Nephron progenitor cell (in vitro differentiated cells): ENCODE results near the gene CCDC177.
A peak's percentile ranks its signal among the peaks of the same experiment; 100 is the strongest.

Experiments used
- DNase-seq: peaks from one replicate; pipeline ENCODE4 v3.0.0; 2021
- H3K27ac Mint-ChIP-seq: 2 replicates; pipeline ENCODE4 v1.8.0; 2021; ENCODE audit warnings: mild to moderate bottlenecking, moderate library complexity, mixed read lengths
- H3K27me3 Mint-ChIP-seq: 2 replicates; pipeline ENCODE4 v1.8.0; 2021; ENCODE audit warnings: mild to moderate bottlenecking, low read depth, mixed read lengths; ENCODE audit not compliant: poor library complexity
- H3K36me3 Mint-ChIP-seq: 2 replicates; pipeline ENCODE4 v1.8.0; 2021; ENCODE audit warnings: low read depth, mixed read lengths
- H3K4me1 Mint-ChIP-seq: 2 replicates; pipeline ENCODE4 v1.8.0; 2021; ENCODE audit warnings: mixed read lengths
- H3K4me3 Mint-ChIP-seq: 2 replicates; pipeline ENCODE4 v1.8.0; 2021; ENCODE audit warnings: mild to moderate bottlenecking, moderate library complexity, mixed read lengths
- H3K9me3 Mint-ChIP-seq: 2 replicates; pipeline ENCODE4 v1.8.0; 2021; ENCODE audit warnings: mild to moderate bottlenecking, moderate library complexity, mixed read lengths
- TF ChIP-seq, protein P1 (sequence below): fragments of 200-600 bp; sonication (generic); IDR thresholded peaks from 2 replicates; pipeline ENCODE4 v1.5.0; 2021; ENCODE audit warnings: antibody characterized with exemption

Gene CCDC177

GRCh38 chr14:69574263-69574953, at the start of gene CCDC177:
TSS of gene CCDC177 (minus strand) at chr14:69574871. CDS start at chr14:69573622, 1,249 bp downstream.
- Mint-ChIP-seq H3K27ac (no peak within 1 kb of the TSS), H3K27me3 (peaks cover 37% of the 10 kb centered on the region), H3K4me3 (peak within 1 kb of the TSS; percentile 87), H3K9me3 (peaks cover 3% of the 10 kb centered on the region), H3K36me3 (peaks cover 23% of the 10 kb centered on the region), H3K4me1 (peaks cover 42% of the 10 kb centered on the region)
- TF ChIP-seq, protein P1, sequence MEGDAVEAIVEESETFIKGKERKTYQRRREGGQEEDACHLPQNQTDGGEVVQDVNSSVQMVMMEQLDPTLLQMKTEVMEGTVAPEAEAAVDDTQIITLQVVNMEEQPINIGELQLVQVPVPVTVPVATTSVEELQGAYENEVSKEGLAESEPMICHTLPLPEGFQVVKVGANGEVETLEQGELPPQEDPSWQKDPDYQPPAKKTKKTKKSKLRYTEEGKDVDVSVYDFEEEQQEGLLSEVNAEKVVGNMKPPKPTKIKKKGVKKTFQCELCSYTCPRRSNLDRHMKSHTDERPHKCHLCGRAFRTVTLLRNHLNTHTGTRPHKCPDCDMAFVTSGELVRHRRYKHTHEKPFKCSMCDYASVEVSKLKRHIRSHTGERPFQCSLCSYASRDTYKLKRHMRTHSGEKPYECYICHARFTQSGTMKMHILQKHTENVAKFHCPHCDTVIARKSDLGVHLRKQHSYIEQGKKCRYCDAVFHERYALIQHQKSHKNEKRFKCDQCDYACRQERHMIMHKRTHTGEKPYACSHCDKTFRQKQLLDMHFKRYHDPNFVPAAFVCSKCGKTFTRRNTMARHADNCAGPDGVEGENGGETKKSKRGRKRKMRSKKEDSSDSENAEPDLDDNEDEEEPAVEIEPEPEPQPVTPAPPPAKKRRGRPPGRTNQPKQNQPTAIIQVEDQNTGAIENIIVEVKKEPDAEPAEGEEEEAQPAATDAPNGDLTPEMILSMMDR, result peak; percentile 96
- peak; percentile 83 for DNase-seq

DNA sequence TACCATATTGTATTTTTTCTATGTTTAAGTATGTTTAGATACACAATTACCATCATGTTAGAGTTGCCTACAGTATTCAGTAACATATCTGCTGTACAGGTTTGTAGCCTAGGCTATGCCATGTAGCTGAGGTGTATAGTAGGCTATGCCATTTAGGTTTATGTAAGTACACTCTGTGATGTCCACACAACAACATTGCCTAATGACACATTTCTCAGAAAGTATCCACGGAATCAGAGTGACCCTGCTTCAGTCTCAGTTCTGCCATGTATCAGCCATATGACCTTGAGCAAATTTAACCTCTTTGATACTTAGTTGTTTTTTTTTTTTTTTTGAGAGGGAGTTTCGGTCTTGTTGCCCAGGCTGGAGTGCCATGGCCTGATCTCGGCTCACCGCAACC, 49.5 kb upstream of the CCDC177 start:
- H3K36me3 Mint-ChIP-seq, result no peaks in the 10 kb centered on the region
- H3K27ac Mint-ChIP-seq, result no peak overlapping the region
- no peaks in the 10 kb centered on the region for H3K9me3 Mint-ChIP-seq
- H3K4me3 Mint-ChIP-seq, result no peak overlapping the region
- TF ChIP-seq, protein P1, result no peak
- H3K4me1 Mint-ChIP-seq, result peaks cover 38% of the 10 kb centered on the region
- DNase-seq, result no peak
- peaks cover 7% of the 10 kb centered on the region for H3K27me3 Mint-ChIP-seq

DNA sequence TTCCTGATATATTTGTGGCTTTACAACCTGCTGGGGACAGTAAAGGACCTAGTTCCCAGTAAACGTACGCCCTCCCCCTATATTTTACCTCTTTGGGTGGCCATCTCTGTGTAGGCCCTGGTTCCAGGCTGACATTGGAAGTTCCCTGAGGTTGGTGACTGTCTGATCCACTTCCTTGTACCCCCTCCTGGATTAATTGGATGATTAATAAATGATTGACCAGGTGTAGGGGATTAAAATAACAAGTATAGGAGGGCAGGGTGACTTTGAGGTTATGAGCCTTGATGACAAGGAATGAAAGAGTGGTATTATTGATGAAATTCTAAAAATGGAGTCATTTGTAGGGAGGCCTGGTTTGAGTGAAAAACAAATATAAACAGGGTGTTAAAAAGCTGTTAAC, 46.3 kb upstream of the CCDC177 start:
- TF ChIP-seq, protein P1, result no peak
- peaks cover 35% of the 10 kb centered on the region for H3K4me1 Mint-ChIP-seq
- H3K9me3 Mint-ChIP-seq, result no peaks in the 10 kb centered on the region
- DNase-seq, result no peak
- no peaks in the 10 kb centered on the region for H3K36me3 Mint-ChIP-seq
- H3K27me3 Mint-ChIP-seq, result peaks cover 10% of the 10 kb centered on the region
- H3K27ac Mint-ChIP-seq, result no peak overlapping the region
- H3K4me3 Mint-ChIP-seq, result no peak overlapping the region

- no peak for DNase-seq
- Mint-ChIP-seq H3K36me3 (no peaks in the 10 kb centered on the region), H3K27me3 (peaks cover 9% of the 10 kb centered on the region), H3K4me3 (no peak overlapping the region), H3K9me3 (no peaks in the 10 kb centered on the region), H3K27ac (no peak overlapping the region), H3K4me1 (peaks cover 35% of the 10 kb centered on the region)
- TF ChIP-seq, protein P1, result no peak
Measured at GRCh38 chr14:69620211-69620611, 45.5 kb upstream of the CCDC177 start.

DNA sequence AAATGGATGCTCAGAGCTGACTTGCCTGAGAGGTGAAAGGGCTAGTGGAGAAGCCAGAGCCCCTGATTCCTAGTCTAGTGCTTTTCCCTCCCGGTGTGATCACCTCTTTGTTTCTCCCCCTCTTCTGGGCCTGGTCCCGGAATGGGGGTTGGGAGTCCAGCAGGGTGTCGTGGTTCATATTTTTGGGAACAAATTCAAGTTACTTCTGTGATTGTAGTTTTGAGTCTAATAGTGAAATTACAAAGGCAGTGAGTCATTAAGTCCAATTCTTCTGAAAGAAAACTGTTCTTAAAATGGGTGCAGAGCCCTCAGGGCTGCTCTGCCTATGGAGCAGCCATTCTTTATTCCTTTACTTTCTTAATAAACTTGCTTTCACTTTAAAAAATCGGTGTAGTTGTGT, 44.3 kb upstream of the CCDC177 start:
- DNase-seq, result no peak
- Mint-ChIP-seq H3K4me1 (peaks cover 42% of the 10 kb centered on the region), H3K36me3 (no peaks in the 10 kb centered on the region), H3K27ac (no peak overlapping the region), H3K4me3 (no peak overlapping the region), H3K27me3 (peaks cover 16% of the 10 kb centered on the region), H3K9me3 (no peaks in the 10 kb centered on the region)
- TF ChIP-seq, protein P1, result no peak

GRCh38 chr14:69617796-69618195, 43.1 kb upstream of the CCDC177 start:
- Mint-ChIP-seq H3K9me3 (no peaks in the 10 kb centered on the region), H3K27me3 (peaks cover 16% of the 10 kb centered on the region), H3K4me1 (peaks cover 54% of the 10 kb centered on the region), H3K4me3 (no peak overlapping the region), H3K27ac (no peak overlapping the region), H3K36me3 (no peaks in the 10 kb centered on the region)
- TF ChIP-seq, protein P1, result no peak
- no peak for DNase-seq
